ENCODE data around the gene FAM89B.

DNA sequence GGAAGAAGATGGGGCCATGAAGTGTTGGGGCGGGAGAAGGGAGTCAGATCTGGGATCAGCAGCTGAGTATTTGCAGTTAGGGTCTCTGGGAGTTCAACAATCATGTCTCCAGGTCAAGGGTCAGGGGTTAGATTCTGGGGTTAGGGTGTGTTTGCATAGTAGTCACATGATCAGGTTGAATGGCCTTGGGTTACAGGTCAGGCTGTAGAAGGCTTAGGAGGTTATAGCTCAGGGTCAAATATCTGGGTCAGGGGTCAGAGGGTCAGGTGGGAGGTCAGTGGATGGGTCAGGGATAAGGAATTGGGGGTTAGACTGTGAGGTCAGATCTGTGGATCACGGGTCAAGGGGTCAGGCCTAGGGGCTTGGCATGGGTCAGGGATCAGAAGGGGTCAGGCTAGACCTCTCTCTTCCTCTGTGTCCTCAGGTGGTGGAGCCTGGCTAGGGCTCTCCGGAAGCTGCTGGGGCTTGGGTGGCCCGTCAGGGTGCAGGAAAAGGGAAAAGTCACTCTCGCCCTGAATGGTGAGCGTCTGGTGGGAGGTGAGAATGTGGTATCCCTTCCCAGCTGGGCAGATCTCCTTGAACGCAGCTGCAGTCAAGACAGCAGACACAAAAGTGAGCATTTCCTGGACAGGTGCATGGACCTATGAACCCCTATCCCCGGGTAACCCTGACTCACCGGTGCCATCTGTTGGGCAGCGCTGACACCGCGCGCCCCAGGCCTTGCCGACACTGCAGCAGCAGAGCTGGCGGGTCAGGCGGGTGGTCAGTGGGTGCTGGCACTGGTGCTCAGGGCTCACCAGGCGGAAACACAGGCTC is 20.6 kb upstream of the FAM89B start:
- TF ChIP-seq, protein P1, sequence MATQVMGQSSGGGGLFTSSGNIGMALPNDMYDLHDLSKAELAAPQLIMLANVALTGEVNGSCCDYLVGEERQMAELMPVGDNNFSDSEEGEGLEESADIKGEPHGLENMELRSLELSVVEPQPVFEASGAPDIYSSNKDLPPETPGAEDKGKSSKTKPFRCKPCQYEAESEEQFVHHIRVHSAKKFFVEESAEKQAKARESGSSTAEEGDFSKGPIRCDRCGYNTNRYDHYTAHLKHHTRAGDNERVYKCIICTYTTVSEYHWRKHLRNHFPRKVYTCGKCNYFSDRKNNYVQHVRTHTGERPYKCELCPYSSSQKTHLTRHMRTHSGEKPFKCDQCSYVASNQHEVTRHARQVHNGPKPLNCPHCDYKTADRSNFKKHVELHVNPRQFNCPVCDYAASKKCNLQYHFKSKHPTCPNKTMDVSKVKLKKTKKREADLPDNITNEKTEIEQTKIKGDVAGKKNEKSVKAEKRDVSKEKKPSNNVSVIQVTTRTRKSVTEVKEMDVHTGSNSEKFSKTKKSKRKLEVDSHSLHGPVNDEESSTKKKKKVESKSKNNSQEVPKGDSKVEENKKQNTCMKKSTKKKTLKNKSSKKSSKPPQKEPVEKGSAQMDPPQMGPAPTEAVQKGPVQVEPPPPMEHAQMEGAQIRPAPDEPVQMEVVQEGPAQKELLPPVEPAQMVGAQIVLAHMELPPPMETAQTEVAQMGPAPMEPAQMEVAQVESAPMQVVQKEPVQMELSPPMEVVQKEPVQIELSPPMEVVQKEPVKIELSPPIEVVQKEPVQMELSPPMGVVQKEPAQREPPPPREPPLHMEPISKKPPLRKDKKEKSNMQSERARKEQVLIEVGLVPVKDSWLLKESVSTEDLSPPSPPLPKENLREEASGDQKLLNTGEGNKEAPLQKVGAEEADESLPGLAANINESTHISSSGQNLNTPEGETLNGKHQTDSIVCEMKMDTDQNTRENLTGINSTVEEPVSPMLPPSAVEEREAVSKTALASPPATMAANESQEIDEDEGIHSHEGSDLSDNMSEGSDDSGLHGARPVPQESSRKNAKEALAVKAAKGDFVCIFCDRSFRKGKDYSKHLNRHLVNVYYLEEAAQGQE (IDR thresholded peaks at IDR 0.05; ENCODE audit: low read depth): no peak
- TF ChIP-seq ZBTB7A (IDR thresholded peaks at IDR 0.05; ENCODE audit: low read depth): no peak
- TF ChIP-seq CREB1 (IDR thresholded peaks at IDR 0.05; ENCODE audit: low read depth): no peak
- no peak for TF ChIP-seq TAF1 (IDR thresholded peaks at IDR 0.05; ENCODE audit: low read depth)

All from Ishikawa (cell line).